Measurements from ENCODE around the gene ZBTB4.

The ZBTB4 gene

GRCh38 chr17:7479213-7480088, at the start of gene ZBTB4:
Gene ZBTB4 (minus strand): TSS chr17:7479631. CDS start chr17:7466801, 12,830 bp downstream.
- peak; percentile 65 for DNase-seq (ENCODE audit: low read depth)

- no peak for DNase-seq (ENCODE audit: low read depth)
Measured at GRCh38 chr17:7528842-7529241, 49.4 kb upstream of the ZBTB4 start.

- DNase-seq (ENCODE audit: low read depth), result peak; percentile 21
Measured at GRCh38 chr17:7523033-7523432, 43.6 kb upstream of the ZBTB4 start.

- DNase-seq (ENCODE audit: low read depth), result no peak
Measured at GRCh38 chr17:7515911-7516610, 36.6 kb upstream of the ZBTB4 start.

GRCh38 chr17:7513850-7514419, 34.5 kb upstream of the ZBTB4 start:
- DNase-seq (ENCODE audit: low read depth), result no peak

GRCh38 chr17:7512824-7513540, 33.6 kb upstream of the ZBTB4 start:
- no peak for DNase-seq (ENCODE audit: low read depth)

GRCh38 chr17:7512105-7512504, 32.7 kb upstream of the ZBTB4 start:
- no peak for DNase-seq (ENCODE audit: low read depth)

- DNase-seq (ENCODE audit: low read depth), result no peak
Measured at GRCh38 chr17:7511108-7511507, 31.7 kb upstream of the ZBTB4 start.

- no peak for DNase-seq (ENCODE audit: low read depth)
Measured at GRCh38 chr17:7509937-7510336, 30.5 kb upstream of the ZBTB4 start.

- no peak for DNase-seq (ENCODE audit: low read depth)
Measured at GRCh38 chr17:7508846-7509245, 29.4 kb upstream of the ZBTB4 start.

GRCh38 chr17:7508145-7508544, 28.7 kb upstream of the ZBTB4 start:
- DNase-seq (ENCODE audit: low read depth), result no peak

GRCh38 chr17:7503521-7503920, 24.1 kb upstream of the ZBTB4 start:
- DNase-seq (ENCODE audit: low read depth), result no peak

GRCh38 chr17:7502987-7503386, 23.6 kb upstream of the ZBTB4 start:
- no peak for DNase-seq (ENCODE audit: low read depth)

- DNase-seq (ENCODE audit: low read depth), result no peak
Measured at GRCh38 chr17:7502171-7502847, 22.9 kb upstream of the ZBTB4 start.

- no peak for DNase-seq (ENCODE audit: low read depth)
Measured at GRCh38 chr17:7501729-7502128, 22.3 kb upstream of the ZBTB4 start.

GRCh38 chr17:7499161-7499560, 19.7 kb upstream of the ZBTB4 start:
- no peak for DNase-seq (ENCODE audit: low read depth)

GRCh38 chr17:7497636-7498035, 18.2 kb upstream of the ZBTB4 start:
- DNase-seq (ENCODE audit: low read depth), result no peak

GRCh38 chr17:7497228-7497627, 17.8 kb upstream of the ZBTB4 start:
- DNase-seq (ENCODE audit: low read depth), result no peak

- no peak for DNase-seq (ENCODE audit: low read depth)
Measured at GRCh38 chr17:7496470-7497183, 17.2 kb upstream of the ZBTB4 start.

- no peak for DNase-seq (ENCODE audit: low read depth)
Measured at GRCh38 chr17:7495906-7496434, 16.5 kb upstream of the ZBTB4 start.

GRCh38 chr17:7493941-7494340, 14.5 kb upstream of the ZBTB4 start:
- DNase-seq (ENCODE audit: low read depth), result no peak

Data from activated T-helper 1 cell treated with Interleukin-2 at 50 U/mL for 16 hours (primary cell).